ENCODE data around the gene ZDHHC8.
A peak's percentile ranks its signal among the peaks of the same experiment; 100 is the strongest.

The ZDHHC8 gene

GRCh38 chr22:20131597-20131858 lies at the start of gene ZDHHC8:
Gene ZDHHC8, plus strand, starts transcription at chr22:20131804. Its CDS starts 144 bp downstream, at chr22:20131948.
- H3K4me2 ChIP-seq (ENCODE audit: insufficient read depth, low read length) = peak within 1 kb of the TSS; percentile 92
- H3K4me3 ChIP-seq (ENCODE audit: low read depth in 1 of 2, low read length in 2 of 2) = peak within 1 kb of the TSS; percentile 92 to 93
- no peak for TF ChIP-seq EZH2 (IDR thresholded peaks at IDR 0.05; ENCODE audit: borderline replicate concordance, low read depth, low read length, severe bottlenecking)
- TF ChIP-seq CTCF (IDR thresholded peaks at IDR 0.05; ENCODE audit: borderline replicate concordance, extremely low read depth, low read length, poor library complexity, severe bottlenecking) = no peak
- no peaks in the 10 kb centered on the region for H3K27me3 ChIP-seq (ENCODE audit: insufficient read depth, low read length, poor library complexity)
- H3K9me3 ChIP-seq (ENCODE audit: insufficient read depth, low read length, severe bottlenecking) = no peaks in the 10 kb centered on the region
- peaks cover 15% of the 10 kb centered on the region for H3K36me3 ChIP-seq (ENCODE audit: insufficient read depth, low read length)
- peaks cover 34% of the 10 kb centered on the region for H3K4me1 ChIP-seq (ENCODE audit: insufficient read depth, low read length)
- peak within 1 kb of the TSS; percentile 94 for H3K9ac ChIP-seq (ENCODE audit: low read depth, low read length)
- DNase-seq (peak; percentile 50), ATAC-seq (ENCODE audit: insufficient read depth, low read depth) (peak; percentile 52)
- H2AFZ ChIP-seq (ENCODE audit: low read depth, low read length) = peak within 1 kb of the TSS; percentile 93
- H3K27ac ChIP-seq (ENCODE audit: low read length) = peak within 1 kb of the TSS; percentile 72
- H4K20me1 ChIP-seq (ENCODE audit: insufficient read depth, low read length) = peaks cover 71% of the 10 kb centered on the region
- peaks cover 47% of the 10 kb centered on the region for H3K79me2 ChIP-seq (ENCODE audit: insufficient read depth, low read length)

- Histone ChIP-seq H3K4me3 (ENCODE audit: low read depth in 1 of 2, low read length in 2 of 2) (peak overlapping the region in 1 of 2 experiments; percentile 36; a peak in 2 of 4 replicates), H3K9ac (ENCODE audit: low read depth, low read length) (peak overlapping the region; percentile 35), H3K4me2 (ENCODE audit: insufficient read depth, low read length) (peak overlapping the region; percentile 97), H3K4me1 (ENCODE audit: insufficient read depth, low read length) (peaks cover 56% of the 10 kb centered on the region), H4K20me1 (ENCODE audit: insufficient read depth, low read length) (peaks cover 73% of the 10 kb centered on the region), H3K27me3 (ENCODE audit: insufficient read depth, low read length, poor library complexity) (no peaks in the 10 kb centered on the region), H3K9me3 (ENCODE audit: insufficient read depth, low read length, severe bottlenecking) (no peaks in the 10 kb centered on the region), H2AFZ (ENCODE audit: low read depth, low read length) (no peak overlapping the region), H3K36me3 (ENCODE audit: insufficient read depth, low read length) (peaks cover 72% of the 10 kb centered on the region), H3K79me2 (ENCODE audit: insufficient read depth, low read length) (peaks cover 89% of the 10 kb centered on the region), H3K27ac (ENCODE audit: low read length) (no peak overlapping the region)
- ATAC-seq (ENCODE audit: insufficient read depth, low read depth) (no peak), DNase-seq (no peak)
- no peak for TF ChIP-seq CTCF (IDR thresholded peaks at IDR 0.05; ENCODE audit: borderline replicate concordance, extremely low read depth, low read length, poor library complexity, severe bottlenecking)
- TF ChIP-seq EZH2 (IDR thresholded peaks at IDR 0.05; ENCODE audit: borderline replicate concordance, low read depth, low read length, severe bottlenecking) = no peak
These were observed 48.3 kb upstream of the ZDHHC8 start for GRCh38 chr22:20083157-20083890.

- Histone ChIP-seq H3K4me3 (ENCODE audit: low read depth in 1 of 2, low read length in 2 of 2) (peak overlapping the region in 1 of 2 experiments; percentile 36; a peak in 2 of 4 replicates), H3K27ac (ENCODE audit: low read length) (no peak overlapping the region), H3K79me2 (ENCODE audit: insufficient read depth, low read length) (peaks cover 96% of the 10 kb centered on the region), H3K4me1 (ENCODE audit: insufficient read depth, low read length) (peaks cover 52% of the 10 kb centered on the region), H4K20me1 (ENCODE audit: insufficient read depth, low read length) (peaks cover 78% of the 10 kb centered on the region), H3K9ac (ENCODE audit: low read depth, low read length) (peak overlapping the region; percentile 35), H3K36me3 (ENCODE audit: insufficient read depth, low read length) (peaks cover 79% of the 10 kb centered on the region), H3K9me3 (ENCODE audit: insufficient read depth, low read length, severe bottlenecking) (no peaks in the 10 kb centered on the region), H2AFZ (ENCODE audit: low read depth, low read length) (no peak overlapping the region), H3K27me3 (ENCODE audit: insufficient read depth, low read length, poor library complexity) (no peaks in the 10 kb centered on the region), H3K4me2 (ENCODE audit: insufficient read depth, low read length) (peak overlapping the region; percentile 97)
- no peak for DNase-seq
- no peak for ATAC-seq (ENCODE audit: insufficient read depth, low read depth)
- TF ChIP-seq EZH2 (IDR thresholded peaks at IDR 0.05; ENCODE audit: borderline replicate concordance, low read depth, low read length, severe bottlenecking) = no peak
- TF ChIP-seq CTCF (IDR thresholded peaks at IDR 0.05; ENCODE audit: borderline replicate concordance, extremely low read depth, low read length, poor library complexity, severe bottlenecking) = no peak
These were observed 47.6 kb upstream of the ZDHHC8 start for GRCh38 chr22:20083891-20084546.
